MCF 10A (cell line): ENCODE data around the gene P2RX2. TPM values are rescaled to one million over a fixed set of nuclear protein-coding genes. Genes with fewer than 3 reads are reported as not detected.

Experiments used
- BruUV-seq: library from RNA; stranded (reverse); fragments of 400-500 nt; replicated peaks from 2 replicates; lab custom pipeline; 2021; lab: Mats Ljungman, UMichigan
- CTCF ChIA-PET: fragments of 300-600 bp; sonication (Branson Sonifier 250); formaldehyde crosslinking; extraction: SDS; loops from one replicate; lab custom pipeline; 2021; ENCODE audit warnings: antibody characterized with exemption, inconsistent platforms; lab: Yijun Ruan, JAX
- POLR2A ChIA-PET: fragments of 300-600, 350-650 bp; sonication (Branson Sonifier 250); formaldehyde crosslinking; extraction: SDS; loops from one replicate; lab custom pipeline; 2020; ENCODE audit warnings: antibody characterized with exemption, inconsistent platforms; lab: Yijun Ruan, JAX
- DNase-seq: peaks from one replicate; pipeline ENCODE4 v3.0.0-alpha.2; 2018; ENCODE audit not compliant: unreplicated experiment
- H3K27ac Mint-ChIP-seq: one replicate; pipeline ENCODE4 v1.8.0; 2022; ENCODE audit warnings: mild to moderate bottlenecking, low read depth, mixed read lengths; ENCODE audit not compliant: unreplicated experiment
- H3K27me3 Mint-ChIP-seq: one replicate; pipeline ENCODE4 v1.8.0; 2022; ENCODE audit warnings: mixed read lengths; ENCODE audit not compliant: insufficient read depth, unreplicated experiment
- H3K36me3 Mint-ChIP-seq: one replicate; pipeline ENCODE4 v1.8.0; 2022; ENCODE audit warnings: mild to moderate bottlenecking, moderate library complexity, mixed read lengths; ENCODE audit not compliant: insufficient read depth, unreplicated experiment
- H3K4me1 Mint-ChIP-seq: one replicate; pipeline ENCODE4 v1.8.0; 2022; ENCODE audit warnings: mixed read lengths; ENCODE audit not compliant: insufficient read depth, unreplicated experiment
- H3K4me3 Mint-ChIP-seq: one replicate; pipeline ENCODE4 v1.8.0; 2022; ENCODE audit warnings: mild to moderate bottlenecking, moderate library complexity, mixed read lengths; ENCODE audit not compliant: unreplicated experiment
- H3K9me3 Mint-ChIP-seq: one replicate; pipeline ENCODE4 v1.8.0; 2022; ENCODE audit warnings: mixed read lengths; ENCODE audit not compliant: unreplicated experiment
- intact Hi-C: fragments of 100-400 bp; cut with micrococcal nuclease; formaldehyde crosslinking; loops from 2 replicates; pipeline ENCODE4 v1.14.1; 2022
- microRNA-seq: library from miRNA; unstranded; fragments of <30 nt; microRNA quantifications from one replicate; pipeline ENCODE4 v1.2.0, GENCODE V29; 2022
- total RNA-seq: library from RNA; stranded (reverse); gene quantifications from 2 replicates; pipeline ENCODE4 v1.2.3, GENCODE V29; 2022
- TF ChIP-seq, protein P1 (sequence below): fragments of 200-600 bp; IDR thresholded peaks from one replicate; pipeline ENCODE4 v1.8.0; 2022; ENCODE audit warnings: antibody characterized with exemption, mild to moderate bottlenecking; ENCODE audit not compliant: unreplicated experiment

The P2RX2 gene
- total RNA-seq, 1 experiment from 2014 or later, result not detected

DNA sequence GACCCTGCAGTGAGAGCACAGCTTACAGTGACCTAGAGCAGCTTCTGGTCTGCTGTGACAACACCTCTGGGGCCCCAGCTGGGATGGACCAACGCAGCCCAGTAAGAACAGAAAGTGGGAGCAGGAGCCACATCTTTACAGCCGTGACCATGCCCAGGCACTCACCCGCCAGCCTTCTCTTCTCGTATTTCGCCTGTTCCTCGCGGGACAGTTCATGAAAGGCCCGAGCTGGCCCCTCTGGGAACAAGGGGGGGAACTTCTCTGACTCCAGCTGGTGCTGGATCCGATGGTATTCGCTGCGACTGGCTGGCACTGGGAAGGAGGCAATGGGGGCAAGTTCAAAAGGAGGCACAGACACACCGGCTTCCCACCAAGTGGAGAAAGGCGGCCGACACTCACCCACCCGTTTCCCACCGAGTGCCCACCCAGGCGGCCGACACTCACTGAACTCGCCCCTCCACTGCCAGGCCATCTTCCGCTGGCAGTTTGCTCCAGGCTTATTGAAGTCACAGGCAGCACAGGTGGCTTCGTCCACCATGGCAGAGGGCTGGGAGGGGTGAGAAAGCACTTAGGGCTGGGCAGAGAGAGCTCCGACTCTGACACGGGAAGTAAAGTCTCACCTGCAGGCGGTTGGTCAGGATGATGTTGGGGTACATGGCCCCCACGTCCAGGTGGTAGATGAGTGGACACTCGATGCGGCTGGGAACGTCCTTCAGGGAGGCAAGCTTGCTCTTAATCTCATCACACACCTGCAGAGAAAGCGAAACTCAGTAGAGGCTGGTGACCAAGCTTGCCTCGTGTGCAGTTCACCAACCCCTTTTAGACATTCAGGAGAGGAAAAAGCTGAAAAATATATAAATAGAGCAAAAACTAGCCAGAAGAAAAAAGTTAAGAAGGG lies 49.9 kb downstream of the P2RX2 start:
- CTCF ChIA-PET, result interaction anchor here (1.1 kb wide), 1 partner anchor 144 kb away, joined by 4 read pairs; no protein-coding TSS in a partner anchor
- DNase-seq, result no peak
- TF ChIP-seq, protein P1, sequence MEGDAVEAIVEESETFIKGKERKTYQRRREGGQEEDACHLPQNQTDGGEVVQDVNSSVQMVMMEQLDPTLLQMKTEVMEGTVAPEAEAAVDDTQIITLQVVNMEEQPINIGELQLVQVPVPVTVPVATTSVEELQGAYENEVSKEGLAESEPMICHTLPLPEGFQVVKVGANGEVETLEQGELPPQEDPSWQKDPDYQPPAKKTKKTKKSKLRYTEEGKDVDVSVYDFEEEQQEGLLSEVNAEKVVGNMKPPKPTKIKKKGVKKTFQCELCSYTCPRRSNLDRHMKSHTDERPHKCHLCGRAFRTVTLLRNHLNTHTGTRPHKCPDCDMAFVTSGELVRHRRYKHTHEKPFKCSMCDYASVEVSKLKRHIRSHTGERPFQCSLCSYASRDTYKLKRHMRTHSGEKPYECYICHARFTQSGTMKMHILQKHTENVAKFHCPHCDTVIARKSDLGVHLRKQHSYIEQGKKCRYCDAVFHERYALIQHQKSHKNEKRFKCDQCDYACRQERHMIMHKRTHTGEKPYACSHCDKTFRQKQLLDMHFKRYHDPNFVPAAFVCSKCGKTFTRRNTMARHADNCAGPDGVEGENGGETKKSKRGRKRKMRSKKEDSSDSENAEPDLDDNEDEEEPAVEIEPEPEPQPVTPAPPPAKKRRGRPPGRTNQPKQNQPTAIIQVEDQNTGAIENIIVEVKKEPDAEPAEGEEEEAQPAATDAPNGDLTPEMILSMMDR, result no peak
- no peaks in the 10 kb centered on the region for H3K4me1 Mint-ChIP-seq
- H3K9me3 Mint-ChIP-seq, result no peaks in the 10 kb centered on the region
- H3K4me3 Mint-ChIP-seq, result no peak overlapping the region
- no TSS peak for BruUV-seq
- no peak overlapping the region for H3K27ac Mint-ChIP-seq
- POLR2A ChIA-PET, result interaction anchor here (0.6 kb wide), 1 partner anchor 23 kb away, joined by 3 read pairs; no protein-coding TSS in a partner anchor
- intact Hi-C loops, result no loop called here
- H3K36me3 Mint-ChIP-seq, result peaks cover 76% of the 10 kb centered on the region
- H3K27me3 Mint-ChIP-seq, result no peaks in the 10 kb centered on the region

DNA sequence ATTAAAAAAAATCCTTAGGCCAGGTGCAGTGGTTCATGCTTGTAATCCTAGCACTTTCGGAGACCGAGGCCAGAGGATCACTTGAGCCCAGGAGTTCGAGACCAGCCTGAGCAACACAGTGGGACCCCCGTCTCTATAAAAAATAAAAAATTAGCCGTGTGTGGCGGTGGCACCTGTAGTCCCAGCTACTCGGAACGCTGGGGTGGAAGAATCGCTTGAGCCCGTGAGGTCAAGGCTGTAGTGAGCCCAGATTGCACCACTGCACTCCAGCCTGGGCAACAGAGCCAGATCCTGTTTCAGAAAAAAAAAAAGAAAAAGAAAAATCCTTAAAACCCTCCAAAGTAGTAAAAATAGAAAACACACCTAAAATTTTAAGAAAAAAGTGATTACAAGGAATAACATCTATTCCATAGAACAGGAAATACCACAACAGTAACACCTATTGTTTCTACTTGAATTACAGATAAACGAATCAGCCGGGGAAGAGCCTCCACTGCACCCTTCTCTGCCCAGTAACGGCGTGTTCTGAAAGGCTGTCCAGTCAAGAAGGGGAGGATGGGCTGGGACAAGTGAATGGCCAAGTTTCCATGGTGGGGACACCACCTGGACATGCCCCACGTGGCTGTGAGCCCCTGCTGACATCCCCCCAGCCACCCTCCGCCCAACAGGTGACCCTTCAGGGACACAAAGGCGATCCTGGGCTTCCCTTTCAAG lies 50.7 kb downstream of the P2RX2 start:
- peaks cover 83% of the 10 kb centered on the region for H3K36me3 Mint-ChIP-seq
- CTCF ChIA-PET, result interaction anchor here (1.1 kb wide), 1 partner anchor 145 kb away, joined by 4 read pairs; no protein-coding TSS in a partner anchor
- TF ChIP-seq, protein P1, result no peak

More for the DNA sequence above, 50.7 kb downstream of the P2RX2 start:
- no peak overlapping the region for H3K27ac Mint-ChIP-seq
- intact Hi-C loops, result no loop called here
- no peak for DNase-seq
- H3K4me1 Mint-ChIP-seq, result no peaks in the 10 kb centered on the region
- H3K9me3 Mint-ChIP-seq, result no peaks in the 10 kb centered on the region
- POLR2A ChIA-PET, result no interaction called here
- no TSS peak for BruUV-seq
- H3K27me3 Mint-ChIP-seq, result no peaks in the 10 kb centered on the region
- H3K4me3 Mint-ChIP-seq, result no peak overlapping the region

Small RNA genes lying within 50 kb of the gene (microRNA-seq; reads per million reads assigned to microRNA genes)
- 2.5 reads per million, percentile 19 among the genes with 10 or more reads in this experiment for gene MIR6763

Other genes starting within 250 kb of the P2RX2 start
- 47.4 and 48.8 TPM in 2 replicates for gene FBRSL1, start 128.6 kb upstream of the P2RX2 start, total RNA-seq
- not detected in 2 replicates for gene LRCOL1, start 8.2 kb upstream of the P2RX2 start, total RNA-seq
- 36.3 and 40.4 TPM in 2 replicates for gene POLE, start 68.6 kb downstream of the P2RX2 start, total RNA-seq
- 23.8 and 28.1 TPM in 2 replicates for gene PXMP2, start 68.8 kb downstream of the P2RX2 start, total RNA-seq
- 69.8 and 84.0 TPM in 2 replicates for gene PGAM5, start 92.1 kb downstream of the P2RX2 start, total RNA-seq
- gene ANKLE2, start 143.1 kb downstream of the P2RX2 start, total RNA-seq, result 111 and 142 TPM in 2 replicates
- gene GOLGA3, start 210.1 kb downstream of the P2RX2 start, total RNA-seq, result 94.9 and 116 TPM in 2 replicates